OCI-LY1 (cell line): ENCODE measurements around the gene GCK.

Experiments
- H2AFZ ChIP-seq: fragments of 200-600 bp; sonication (generic), shearing (Covaris generic); 2 replicates; pipeline ENCODE4 v1.6.0; 2014; ENCODE audit warnings: antibody characterized with exemption, mild to moderate bottlenecking, low read length
- H3F3A ChIP-seq: fragments of 200-600 bp; sonication (generic), shearing (Covaris generic); 2 replicates; pipeline ENCODE4 v1.6.0; 2014; ENCODE audit warnings: mild to moderate bottlenecking, antibody characterized with exemption, low read length, moderate library complexity; ENCODE audit not compliant: insufficient read depth
- H3K27ac ChIP-seq: fragments of 200-600 bp; sonication (generic); 2 replicates; pipeline ENCODE4 v1.5.1; 2014; ENCODE audit warnings: low read length, mixed run types, mild to moderate bottlenecking, low read depth; ENCODE audit not compliant: poor library complexity, severe bottlenecking
- H3K27me3 ChIP-seq: fragments of 200-600 bp; sonication (generic); 2 replicates; pipeline ENCODE4 v1.6.0; 2014; ENCODE audit warnings: antibody characterized with exemption, mild to moderate bottlenecking, low read length, moderate library complexity; ENCODE audit not compliant: insufficient read depth
- H3K36me3 ChIP-seq: fragments of 200-600 bp; sonication (generic); 2 replicates; pipeline ENCODE4 v1.6.1; 2014; ENCODE audit warnings: mild to moderate bottlenecking, antibody characterized with exemption, low read length, moderate library complexity, mixed read lengths; ENCODE audit not compliant: insufficient read depth
- H3K4me1 ChIP-seq: fragments of 200-600 bp; sonication (generic); 2 replicates; pipeline ENCODE4 v1.5.1; 2014; ENCODE audit warnings: mild to moderate bottlenecking, low read length, moderate library complexity; ENCODE audit not compliant: insufficient read depth, severe bottlenecking
- H3K4me2 ChIP-seq: fragments of 200-600 bp; sonication (generic), shearing (Covaris generic); 2 replicates; pipeline ENCODE4 v1.6.1; 2014; ENCODE audit warnings: low read length
- H3K4me3 ChIP-seq: fragments of 200-600 bp; sonication (generic); 2 replicates; pipeline ENCODE4 v1.5.1; 2014; ENCODE audit warnings: low read length, low read depth, mild to moderate bottlenecking, mixed read lengths; ENCODE audit not compliant: poor library complexity, severe bottlenecking
- H3K79me2 ChIP-seq: fragments of 200-600 bp; shearing (Covaris generic); 2 replicates; pipeline ENCODE4 v1.6.1; 2016; ENCODE audit warnings: mixed run types, low read length, mixed read lengths; ENCODE audit not compliant: insufficient read depth
- H3K9ac ChIP-seq: fragments of 200-600 bp; sonication (generic), shearing (Covaris generic); 2 replicates; pipeline ENCODE4 v1.6.1; 2014; ENCODE audit warnings: mild to moderate bottlenecking, low read length, mixed read lengths
- H3K9me2 ChIP-seq: fragments of 200-600 bp; sonication (generic), shearing (Covaris generic); 2 replicates; pipeline ENCODE4 v1.6.1; 2014; ENCODE audit warnings: low read depth, mild to moderate bottlenecking, low read length, mixed read lengths
- H3K9me3 ChIP-seq: fragments of 200-600 bp; shearing (Covaris generic); 2 replicates; pipeline ENCODE4 v1.6.1; 2014; ENCODE audit warnings: low read length, mixed read lengths
- H4K20me1 ChIP-seq: fragments of 200-600 bp; sonication (generic), shearing (Covaris generic); 2 replicates; pipeline ENCODE4 v1.6.0; 2016; ENCODE audit warnings: mild to moderate bottlenecking, low read length; ENCODE audit not compliant: insufficient read depth
- CTCF ChIP-seq: fragments of 200-600 bp; sonication (generic), shearing (Covaris generic); IDR thresholded peaks from 2 replicates; pipeline ENCODE4 v1.5.1; 2017; ENCODE audit warnings: mild to moderate bottlenecking, antibody characterized with exemption, low read length, moderate library complexity, mixed read lengths
- EZH2 ChIP-seq: fragments of 200-600 bp; sonication (generic), shearing (Covaris generic); IDR thresholded peaks from 2 replicates; pipeline ENCODE4 v1.8.0; 2017; ENCODE audit warnings: borderline replicate concordance, mixed run types, mild to moderate bottlenecking, antibody characterized with exemption, low read length, moderate library complexity, mixed read lengths

Gene GCK

GRCh38 chr7:44208085-44208484 is 18.8 kb upstream of the GCK start:
- Histone ChIP-seq H3K79me2 (0 out of 2 replicates have a peak, but pooled peaks cover 7% of the 10 kb centered on the region), H3K27me3 (no peaks in the 10 kb centered on the region), H3K36me3 (peaks cover 88% of the 10 kb centered on the region), H3K9me3 (no peaks in the 10 kb centered on the region), H3K4me1 (no peaks in the 10 kb centered on the region), H3K9me2 (no peaks in the 10 kb centered on the region), H2AFZ (no peak overlapping the region), H3K4me2 (no peak overlapping the region), H3K4me3 (no peak overlapping the region), H4K20me1 (no peaks in the 10 kb centered on the region), H3F3A (no peaks in the 10 kb centered on the region), H3K9ac (no peak overlapping the region), H3K27ac (no peak overlapping the region)
- TF ChIP-seq CTCF = no peak
- TF ChIP-seq EZH2 = no peak

- H4K20me1 ChIP-seq = no peaks in the 10 kb centered on the region
- no peaks in the 10 kb centered on the region for H3F3A ChIP-seq
- no peak overlapping the region for H3K27ac ChIP-seq
- peaks cover 67% of the 10 kb centered on the region for H3K36me3 ChIP-seq
- H3K4me3 ChIP-seq = no peak overlapping the region
- H3K4me2 ChIP-seq = no peak overlapping the region
- TF ChIP-seq CTCF (no peak), EZH2 (no peak)
- no peaks in the 10 kb centered on the region for H3K27me3 ChIP-seq
- peaks cover 27% of the 10 kb centered on the region for H3K79me2 ChIP-seq
- no peak overlapping the region for H2AFZ ChIP-seq
- peaks cover 16% of the 10 kb centered on the region for H3K4me1 ChIP-seq
- H3K9me3 ChIP-seq = no peaks in the 10 kb centered on the region
- no peak overlapping the region for H3K9ac ChIP-seq
- no peaks in the 10 kb centered on the region for H3K9me2 ChIP-seq
Measured at GRCh38 chr7:44206008-44206407, 16.8 kb upstream of the GCK start.

GRCh38 chr7:44201813-44202212 is 12.6 kb upstream of the GCK start:
- Histone ChIP-seq H2AFZ (no peak overlapping the region), H3K9me3 (no peaks in the 10 kb centered on the region), H4K20me1 (no peaks in the 10 kb centered on the region), H3F3A (no peaks in the 10 kb centered on the region), H3K4me3 (peak overlapping the region; percentile 86), H3K9ac (peak overlapping the region; percentile 90), H3K79me2 (peaks cover 27% of the 10 kb centered on the region), H3K27me3 (no peaks in the 10 kb centered on the region), H3K27ac (no peak overlapping the region), H3K9me2 (no peaks in the 10 kb centered on the region), H3K4me1 (peaks cover 16% of the 10 kb centered on the region), H3K36me3 (peaks cover 27% of the 10 kb centered on the region), H3K4me2 (peak overlapping the region; percentile 94)
- TF ChIP-seq EZH2 = no peak
- TF ChIP-seq CTCF = no peak
